Measurements from ENCODE around the gene SCD5.

GRCh38 chr4:82811838-82812341 is 13.3 kb upstream of the SCD5 start:
- TF ChIP-seq CTCF (conservative IDR thresholded peaks at IDR 0.05; ENCODE audit: low read length) (no peak), EZH2phosphoT487 (IDR thresholded peaks at IDR 0.05; ENCODE audit: borderline replicate concordance, low read depth, low read length) (no peak)

Data from OCI-LY7 (cell line).